ENCODE measurements around the gene TBL1XR1. TPM values are rescaled to one million over a fixed set of nuclear protein-coding genes. Genes with fewer than 3 reads are reported as not detected.

Gene TBL1XR1
- total RNA-seq, 1 experiment from 2014 or later: 180 TPM

DNA sequence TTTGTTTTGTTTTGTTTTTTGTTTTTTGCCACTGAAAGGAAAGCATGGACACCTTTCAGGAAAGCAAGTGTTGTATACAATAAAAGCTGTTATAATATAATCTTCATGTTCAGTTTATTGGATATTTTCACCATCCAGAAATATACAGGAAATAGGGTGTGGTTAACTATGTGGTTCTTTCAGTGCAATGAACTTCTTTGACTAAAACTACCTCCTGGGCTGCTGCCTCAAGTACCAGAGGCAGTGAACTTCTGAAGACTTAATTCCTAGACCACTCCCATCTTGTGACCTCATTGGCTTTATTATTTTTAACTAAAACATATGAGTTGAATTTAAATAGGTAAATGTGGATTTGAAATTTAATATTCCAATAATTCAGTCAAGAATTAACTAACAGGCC is 27.1 kb upstream of the TBL1XR1 start:
- no peak for ATAC-seq

More for the DNA sequence above, 27.1 kb upstream of the TBL1XR1 start:
- Histone ChIP-seq H3K9me3 (ENCODE audit: control insufficient read depth in 1 of 2, insufficient read depth in 1 of 2, low read depth in 1 of 2, low read length in 2 of 2) (no peaks in the 10 kb centered on the region), H4K20me1 (ENCODE audit: insufficient read depth) (no peaks in the 10 kb centered on the region), H3K79me2 (ENCODE audit: insufficient read depth, low read length) (no peaks in the 10 kb centered on the region), H3K36me3 (ENCODE audit: control insufficient read depth in 1 of 2, insufficient read depth in 2 of 2, low read length in 2 of 2) (no peaks in the 10 kb centered on the region), H3K27me3 (ENCODE audit: insufficient read depth, low read length) (no peaks in the 10 kb centered on the region), H3K4me2 (ENCODE audit: low read length) (no peak overlapping the region), H3K9ac (ENCODE audit: low read length) (no peak overlapping the region), H3K4me3 (replicated peaks in 1 of 2; ENCODE audit: low read depth in 1 of 2, low read length in 2 of 2) (no peak overlapping the region), H2AFZ (ENCODE audit: low read depth, low read length, poor library complexity, severe bottlenecking) (no peak overlapping the region), H3K9me2 (ENCODE audit: insufficient read depth) (no peaks in the 10 kb centered on the region), H3K27ac (ENCODE audit: low read depth, low read length) (no peak overlapping the region), H3K4me1 (ENCODE audit: control insufficient read depth in 1 of 2, insufficient read depth in 2 of 2, low read length in 2 of 2) (peaks cover 0 to 6% of the 10 kb centered on the region in 2 experiments; a peak in 1 of 4 replicates)
- no TSS peak for BruUV-seq (replicated peaks)
- no peak for DNase-seq (ENCODE audit: low read depth, low spot score)
- ChIA-PET CTCF (no interaction called here), POLR2A (interaction anchor here (1.6 kb wide), 1 partner anchor 11 kb away, joined by 5 read pairs; no protein-coding TSS in a partner anchor), RAD21 (ENCODE audit: low non-redundant PET in 1 of 2, low total read pairs in 2 of 2, uncharacterized antibody in 2 of 2, unreplicated experiment in 2 of 2) (no interaction called here)
- TF ChIP-seq SP1 (IDR thresholded peaks at IDR 0.05; ENCODE audit: low read depth): no peak
- TF ChIP-seq FOSL1 (IDR thresholded peaks at IDR 0.05; ENCODE audit: low read depth): no peak
- TF ChIP-seq CTCF (IDR thresholded peaks at IDR 0.05 in 2 of 3, conservative IDR thresholded peaks at IDR 0.05 in 1 of 3; ENCODE audit: borderline replicate concordance in 1 of 3, insufficient read depth in 1 of 3, low read depth in 2 of 3, low read length in 2 of 3): no peak
- no peak for TF ChIP-seq ZFX (IDR thresholded peaks at IDR 0.05)
- TF ChIP-seq ZNF274 (IDR thresholded peaks at IDR 0.05; ENCODE audit: low read depth, low read length): no peak
- TF ChIP-seq YY1 (IDR thresholded peaks at IDR 0.05; ENCODE audit: extremely low read depth, insufficient replicate concordance, low read depth, low read length): no peak
- no peak for TF ChIP-seq RAD21 (IDR thresholded peaks at IDR 0.05; ENCODE audit: low read depth)
- TF ChIP-seq POLR2A (IDR thresholded peaks at IDR 0.05; ENCODE audit: borderline replicate concordance, extremely low read depth, insufficient read depth, insufficient read length): no peak
- intact Hi-C loops (cut with micrococcal nuclease): no loop called here

All from HCT116 (cell line).